GM13976 (cell line): ENCODE results near the gene ARMC5.

Experiments
- DNase-seq: peaks from one replicate; pipeline ENCODE4 v3.0.0; 2012; ENCODE audit warnings: low spot score
- CTCF ChIP-seq: IDR thresholded peaks from 2 replicates; pipeline ENCODE4 v1.5.1; 2012; ENCODE audit warnings: borderline replicate concordance, mild to moderate bottlenecking; ENCODE audit not compliant: insufficient read depth; ENCODE audit errors: extremely low read depth, missing control alignments, control extremely low read depth
- in situ Hi-C: fragments of 300-500 bp; cut with MboI; formaldehyde crosslinking; loops from one replicate; pipeline ENCODE4 v1.12.0; 2022; ENCODE audit warnings: low sequenced_read_pairs, mixed read lengths, inconsistent platforms; ENCODE audit not compliant: unreplicated experiment

The ARMC5 gene

GRCh38 chr16:31453255-31454204, 5.8 kb upstream of the ARMC5 start:
- in situ Hi-C loops, result loop anchor here (10.0 kb wide), 1 partner anchor 411 kb away; no protein-coding TSS in a partner anchor
- no peak for DNase-seq
- no peak for TF ChIP-seq CTCF

- peak; percentile 45 for TF ChIP-seq CTCF
- DNase-seq, result no peak
- in situ Hi-C loops, result loop anchor here (10.0 kb wide), 1 partner anchor 409 kb away; no protein-coding TSS in a partner anchor
Observed at GRCh38 chr16:31455601-31456314, 3.5 kb upstream of the ARMC5 start.

- in situ Hi-C loops, result loop anchor here (10.0 kb wide), 1 partner anchor 408 kb away; no protein-coding TSS in a partner anchor
- TF ChIP-seq CTCF, result no peak
- no peak for DNase-seq
Observed at GRCh38 chr16:31456988-31457360, 2.3 kb upstream of the ARMC5 start.

- no peak for TF ChIP-seq CTCF
- DNase-seq, result peak; percentile 65
- in situ Hi-C loops, result loop anchor here (10.0 kb wide), 1 partner anchor 407 kb away; no protein-coding TSS in a partner anchor
Observed at GRCh38 chr16:31458073-31458843, 1.0 kb upstream of the ARMC5 start.

- peak; percentile 99 for DNase-seq
- in situ Hi-C loops, result loop anchor here (10.0 kb wide), 1 partner anchor 405 kb away; no protein-coding TSS in a partner anchor
- TF ChIP-seq CTCF, result no peak
Observed at GRCh38 chr16:31459687-31460581, 633 bp downstream of the ARMC5 start.
